VCaP (cell line): ENCODE data around the gene ZNF304.
A peak's percentile ranks its signal among the peaks of the same experiment; 100 is the strongest.

Source experiments
- H3K27ac ChIP-seq: fragments of 450-650 bp; 2 replicates; pipeline ENCODE4 v1.5.1; 2017
- CTCF ChIP-seq: fragments of 450-650 bp; conservative IDR thresholded peaks from 2 replicates; pipeline ENCODE4 v1.5.1; 2017; ENCODE audit warnings: mild to moderate bottlenecking, moderate library complexity

The ZNF304 gene

GRCh38 chr19:57403737-57404563 lies 52.9 kb downstream of the ZNF304 start:
- no peak overlapping the region for H3K27ac ChIP-seq
- TF ChIP-seq CTCF: no peak

GRCh38 chr19:57406516-57407123 lies 55.5 kb downstream of the ZNF304 start:
- TF ChIP-seq CTCF: peak; percentile 96
- no peak overlapping the region for H3K27ac ChIP-seq
